NCI-H2227 (cell line): ENCODE data around the gene SNX9.
"Not testable (repeated sequence)": the region's sequence is repeated elsewhere in the genome, so short reads cannot be mapped to it uniquely, and the experiment has no call there.

Experiments used
- DNase-seq: peaks from one replicate; lab custom pipeline; 2025; ENCODE audit not compliant: unreplicated experiment; lab: John Stamatoyannopoulos, UW

The SNX9 gene

GRCh38 chr6:157881342-157881741 lies 58.3 kb downstream of the SNX9 start:
- DNase-seq = no peak

GRCh38 chr6:157884756-157885155 lies 61.7 kb downstream of the SNX9 start:
- DNase-seq = no peak

GRCh38 chr6:157885211-157885788 lies 62.3 kb downstream of the SNX9 start:
- DNase-seq = no peak

GRCh38 chr6:157885876-157886275 lies 62.8 kb downstream of the SNX9 start:
- no peak for DNase-seq

- DNase-seq = no peak
Measured at GRCh38 chr6:157887892-157888291, 64.8 kb downstream of the SNX9 start.

- no peak for DNase-seq
Measured at GRCh38 chr6:157891544-157892362, 68.7 kb downstream of the SNX9 start.

GRCh38 chr6:157892363-157892877 lies 69.4 kb downstream of the SNX9 start:
- DNase-seq = no peak

GRCh38 chr6:157893238-157893637 lies 70.2 kb downstream of the SNX9 start:
- no peak for DNase-seq

GRCh38 chr6:157895585-157895984 lies 72.5 kb downstream of the SNX9 start:
- no peak for DNase-seq

GRCh38 chr6:157896932-157897331 lies 73.9 kb downstream of the SNX9 start:
- no peak for DNase-seq

GRCh38 chr6:157898169-157898568 lies 75.1 kb downstream of the SNX9 start:
- no peak for DNase-seq

- DNase-seq = no peak
Measured at GRCh38 chr6:157898640-157899039, 75.6 kb downstream of the SNX9 start.

- DNase-seq = not testable (repeated sequence)
Measured at GRCh38 chr6:157900262-157900661, 77.2 kb downstream of the SNX9 start.

- not testable (repeated sequence) for DNase-seq
Measured at GRCh38 chr6:157900751-157901150, 77.7 kb downstream of the SNX9 start.

- no peak for DNase-seq
Measured at GRCh38 chr6:157904999-157905398, 82.0 kb downstream of the SNX9 start.

GRCh38 chr6:157905590-157906342 lies 82.7 kb downstream of the SNX9 start:
- DNase-seq = no peak

GRCh38 chr6:157906537-157907061 lies 83.6 kb downstream of the SNX9 start:
- no peak for DNase-seq

- no peak for DNase-seq
Measured at GRCh38 chr6:157907651-157908050, 84.6 kb downstream of the SNX9 start.

- no peak for DNase-seq
Measured at GRCh38 chr6:157908369-157909281, 85.6 kb downstream of the SNX9 start.

- DNase-seq = no peak
Measured at GRCh38 chr6:157909282-157909664, 86.2 kb downstream of the SNX9 start.
